Endothelial cell of umbilical vein (primary cell): Measurements from ENCODE around the gene NDUFAF8. TPM values are rescaled to one million over a fixed set of nuclear protein-coding genes. Genes with fewer than 3 reads are reported as not detected.
A peak's percentile ranks its signal among the peaks of the same experiment; 100 is the strongest.

ENCODE experiments used
- BruUV-seq: library from RNA; stranded (reverse); fragments of 400-500 nt; replicated peaks from 2 replicates; lab custom pipeline; 2021; lab: Mats Ljungman, UMichigan
- CTCF ChIA-PET: fragments of 300-600, 350-600 bp; sonication (Branson Sonifier 250); formaldehyde crosslinking; loops from one replicate; lab custom pipeline; 2021; ENCODE audit warnings: antibody characterized with exemption, inconsistent platforms; lab: Charles Lee
- POLR2A ChIA-PET: fragments of 300-600, 350-600 bp; sonication (Branson Sonifier 250); formaldehyde crosslinking; loops from one replicate; lab custom pipeline; 2021; ENCODE audit warnings: antibody characterized with exemption, inconsistent platforms; lab: Charles Lee
- DNase-seq: peaks from one replicate; pipeline ENCODE4 v3.0.0-alpha.2; 2011; ENCODE audit warnings: low read depth, low spot score
- FAIRE-seq: peaks from 2 replicates; lab custom pipeline; 2011; peaks lifted over from hg19 to GRCh38; lab: Jason Lieb, UNC
- H2AFZ ChIP-seq: 2 replicates; pipeline ENCODE4 v1.6.0; 2012; ENCODE audit warnings: low read depth, low read length, control low read depth, inconsistent platforms
- H3K27ac ChIP-seq: 2 replicates; pipeline ENCODE4 v1.5.1; 2011; ENCODE audit warnings: low read depth, mild to moderate bottlenecking, control low read depth, low read length, moderate library complexity; ENCODE audit not compliant: insufficient read depth
- H3K27me3 ChIP-seq, 2 experiments: 2 replicates each; pipeline versions ENCODE4 v1.6.0 to v1.6.1; 2011; ENCODE audit warnings: low read length in 2 of 2, mixed read lengths in 1 of 2; ENCODE audit not compliant: control insufficient read depth in 2 of 2, insufficient read depth in 2 of 2
- H3K36me3 ChIP-seq, 2 experiments: 2 replicates in 1 of 2; 3 replicates in 1 of 2; pipeline ENCODE4 v1.5.1; 2011; ENCODE audit warnings: low read length in 2 of 2, mild to moderate bottlenecking in 1 of 2, moderate library complexity in 1 of 2; ENCODE audit not compliant: control insufficient read depth in 2 of 2, insufficient read depth in 2 of 2; ENCODE audit errors: extremely low read depth in 1 of 2
- H3K4me1 ChIP-seq: 3 replicates; pipeline ENCODE4 v1.5.1; 2011; ENCODE audit warnings: mild to moderate bottlenecking, low read length; ENCODE audit not compliant: control insufficient read depth, insufficient read depth; ENCODE audit errors: extremely low read depth
- H3K4me2 ChIP-seq: 2 replicates; pipeline ENCODE4 v1.6.1; 2011; ENCODE audit warnings: low read length, control low read depth, mixed read lengths; ENCODE audit not compliant: insufficient read depth
- H3K4me3 ChIP-seq, 3 experiments: fragments of 200-600 bp in 1 of 3; sonication (generic), shearing (Covaris generic) in 1 of 3; replicated peaks in 1 of 3; 2 replicates each; pipeline ENCODE4 v1.5.1; 2011 to 2016; ENCODE audit warnings: control low read depth in 3 of 3, low read length in 3 of 3, mild to moderate bottlenecking in 2 of 3, inconsistent platforms in 1 of 3, low read depth in 1 of 3, moderate library complexity in 1 of 3; ENCODE audit not compliant: insufficient read depth in 1 of 3
- H3K79me2 ChIP-seq: 2 replicates; pipeline ENCODE4 v1.6.0; 2012; ENCODE audit warnings: low read length, inconsistent platforms; ENCODE audit not compliant: control insufficient read depth, insufficient read depth
- H3K9ac ChIP-seq: replicated peaks from 2 replicates; pipeline ENCODE3; 2011; ENCODE audit warnings: low read length, control low read depth; ENCODE audit not compliant: insufficient read depth; ENCODE audit errors: extremely low read depth
- H3K9me1 ChIP-seq: replicated peaks from 3 replicates; pipeline ENCODE4 v1.6.0; 2011; ENCODE audit warnings: mild to moderate bottlenecking, low read length; ENCODE audit not compliant: control insufficient read depth, insufficient read depth; ENCODE audit errors: extremely low read depth
- H3K9me3 ChIP-seq: replicated peaks from 2 replicates; pipeline ENCODE4 v1.5.1; 2012; ENCODE audit warnings: low read length, inconsistent platforms; ENCODE audit not compliant: control insufficient read depth, insufficient read depth
- H4K20me1 ChIP-seq: replicated peaks from 2 replicates; pipeline ENCODE3; 2011; ENCODE audit warnings: mild to moderate bottlenecking, low read length; ENCODE audit not compliant: control insufficient read depth, insufficient read depth; ENCODE audit errors: extremely low read depth
- CTCF ChIP-seq, 2 donors: IDR thresholded peaks; 1 replicate in 1 of 2; 2 replicates in 1 of 2; pipeline ENCODE4 v1.5.1; 2011; ENCODE audit warnings: low read length in 2 of 2, mild to moderate bottlenecking in 2 of 2, moderate library complexity in 2 of 2, control low read depth in 1 of 2, inconsistent platforms in 1 of 2, low read depth in 1 of 2; ENCODE audit not compliant: insufficient read depth in 1 of 2; ENCODE audit errors: extremely low read depth in 1 of 2
- EZH2 ChIP-seq: IDR thresholded peaks from 2 replicates; pipeline ENCODE4 v1.6.1; 2012; ENCODE audit warnings: borderline replicate concordance, low read depth, mild to moderate bottlenecking, moderate library complexity, low read length, inconsistent platforms; ENCODE audit not compliant: severe bottlenecking
- FOS ChIP-seq: IDR thresholded peaks from 2 replicates; pipeline ENCODE4 v1.6.1; 2011; ENCODE audit warnings: mild to moderate bottlenecking, low read length, moderate library complexity, borderline replicate concordance; ENCODE audit not compliant: insufficient read depth
- GATA2 ChIP-seq: IDR thresholded peaks from 2 replicates; pipeline ENCODE4 v1.7.0; 2011; ENCODE audit warnings: low read depth, mild to moderate bottlenecking, moderate library complexity, mixed read lengths, low read length; ENCODE audit not compliant: insufficient read length, insufficient read depth
- JUN ChIP-seq: IDR thresholded peaks from 2 replicates; pipeline ENCODE4 v1.6.1; 2011; ENCODE audit warnings: borderline replicate concordance, low read depth; ENCODE audit not compliant: insufficient read length, insufficient read depth
- MAX ChIP-seq: IDR thresholded peaks from 2 replicates; pipeline ENCODE4 v1.6.1; 2011; ENCODE audit not compliant: insufficient read depth, insufficient read length
- MYC ChIP-seq: IDR thresholded peaks from one replicate; pipeline ENCODE4 v1.6.1; 2011; ENCODE audit warnings: mild to moderate bottlenecking, low read depth, low read length
- POLR2A ChIP-seq: IDR thresholded peaks from 2 replicates; pipeline ENCODE4 v1.6.1; 2012; ENCODE audit warnings: low read depth, mild to moderate bottlenecking, control low read depth, low read length
- POLR2AphosphoS5 ChIP-seq: IDR thresholded peaks from 2 replicates; pipeline ENCODE4 v1.6.1; 2012; ENCODE audit warnings: low read depth, mild to moderate bottlenecking, control low read depth, low read length, moderate library complexity; ENCODE audit not compliant: insufficient read depth
- dilution Hi-C: fragments of 300-500 bp; cut with MboI; formaldehyde crosslinking; loops from one replicate; pipeline ENCODE4 v1.15.0; 2019; ENCODE audit warnings: low sequenced_read_pairs; ENCODE audit not compliant: extremely low pct_ligation_motif_present
- intact Hi-C: fragments of 100-400 bp; cut with micrococcal nuclease; formaldehyde crosslinking; loops from one replicate; pipeline ENCODE4 v1.10.0; 2022
- polyA plus RNA-seq, 4 experiments: library from polyadenylated mRNA; depleted of rRNA in 3 of 4; stranded (reverse) in 3 of 4; unstranded in 1 of 4; fragments of >200 nt; gene quantifications; 2 replicates each; pipeline versions ENCODE4 v1.2.1 to v1.2.3, GENCODE V29; 2011 to 2012; ENCODE audit warnings: missing spikeins in 1 of 4
- total RNA-seq: library from RNA; stranded (reverse); gene quantifications from 2 replicates; pipeline ENCODE4 v1.2.3, GENCODE V29; 2021

Gene NDUFAF8
- total and polyA plus RNA-seq, 2 donors (not counting 3 experiments of a cell fraction or from before 2014, with no cell fraction given): 61.5 to 83.9 TPM

- Histone ChIP-seq H4K20me1 (no peaks in the 10 kb centered on the region), H3K9me1 (no peaks in the 10 kb centered on the region), H3K4me1 (peaks cover 14% of the 10 kb centered on the region), H3K79me2 (peaks cover 5% of the 10 kb centered on the region), H3K4me3 (peak overlapping the region; percentile 64 to 94 (median 85)), H2AFZ (peak overlapping the region; percentile 91), H3K27me3 (no peaks in the 10 kb centered on the region), H3K9me3 (no peaks in the 10 kb centered on the region), H3K36me3 (no peaks in the 10 kb centered on the region), H3K27ac (no peak overlapping the region), H3K9ac (peak overlapping the region; percentile 83), H3K4me2 (peak overlapping the region; percentile 55)
- no TSS peak for BruUV-seq
- intact Hi-C loops (loop anchor here (5.0 kb wide), 1 partner anchor 190 kb away; no protein-coding TSS in a partner anchor), dilution Hi-C loops (no loop called here)
- ChIA-PET POLR2A (interaction anchor here (0.7 to 1.2 kb wide), 2 partner anchors 17 to 207 kb away, joined by 4 to 6 read pairs; partner anchors contain the start of genes NDUFAF8 and TEPSIN), CTCF (interaction anchor here (0.6 to 1.3 kb wide), 4 partner anchors 10 to 79 kb away, joined by 3 to 7 read pairs (median 6); partner anchors contain the start of genes NDUFAF8 and TEPSIN)
- TF ChIP-seq JUN (no peak), POLR2A (no peak)
- FAIRE-seq (no peak), DNase-seq (no peak)
Observed at GRCh38 chr17:81222620-81222905, 16.6 kb upstream of the NDUFAF8 start.

- intact Hi-C loops (loop anchor here (1.0 to 5.0 kb wide), 3 partner anchors 16 to 191 kb away; partner anchors contain the start of genes NDUFAF8 and TEPSIN), dilution Hi-C loops (no loop called here)
- Histone ChIP-seq H3K9me3 (no peaks in the 10 kb centered on the region), H3K4me2 (peak within 1 kb of the TSS; percentile 76), H3K27me3 (no peaks in the 10 kb centered on the region), H3K36me3 (no peaks in the 10 kb centered on the region), H3K27ac (no peak within 1 kb of the TSS), H3K4me1 (peaks cover 14% of the 10 kb centered on the region), H3K79me2 (peaks cover 5% of the 10 kb centered on the region), H3K4me3 (peak within 1 kb of the TSS; percentile 64 to 94 (median 85)), H4K20me1 (no peaks in the 10 kb centered on the region), H2AFZ (peak within 1 kb of the TSS; percentile 97), H3K9ac (peak within 1 kb of the TSS; percentile 83), H3K9me1 (no peaks in the 10 kb centered on the region)
- POLR2A ChIA-PET: interaction anchor here (0.7 to 1.2 kb wide), 2 partner anchors 16 to 207 kb away, joined by 4 to 6 read pairs; partner anchors contain the start of genes NDUFAF8 and TEPSIN
- no TSS peak for BruUV-seq
- TF ChIP-seq MAX: peak; percentile 58
- no peak for TF ChIP-seq GATA2
- no peak for TF ChIP-seq MYC
- no peak for TF ChIP-seq EZH2
- peak; percentile 62 for TF ChIP-seq POLR2A
- no peak for TF ChIP-seq CTCF (IDR thresholded peaks at IDR 0.05; ENCODE audit: extremely low read depth in 1 of 2, insufficient read depth in 1 of 2, low read depth in 1 of 2, low read length in 2 of 2)
- TF ChIP-seq JUN: no peak
- TF ChIP-seq FOS: no peak
- peak; percentile 47 for TF ChIP-seq POLR2AphosphoS5
- FAIRE-seq (peak; percentile 99), DNase-seq (peak; percentile 98)
- CTCF ChIA-PET: interaction anchor here (0.6 to 1.3 kb wide), 4 partner anchors 9 to 80 kb away, joined by 3 to 7 read pairs (median 6); partner anchors contain the start of genes NDUFAF8 and TEPSIN
Observed at GRCh38 chr17:81222906-81223761, 16.0 kb upstream of the NDUFAF8 start, which contains the start of gene CEP131. Gene CEP131 (minus strand): TSS chr17:81222965. CDS start chr17:81220056, 2,909 bp downstream.
